ENCODE results near the gene OSBPL10. TPM values are rescaled to one million over a fixed set of nuclear protein-coding genes. Genes with fewer than 3 reads are reported as not detected.

Gene OSBPL10
- total and polyA plus RNA-seq, 2 of the 8 experiments (the other 6 are each of a cell fraction or from before 2014, with no cell fraction given), result 26.2 to 86.7 TPM

DNA sequence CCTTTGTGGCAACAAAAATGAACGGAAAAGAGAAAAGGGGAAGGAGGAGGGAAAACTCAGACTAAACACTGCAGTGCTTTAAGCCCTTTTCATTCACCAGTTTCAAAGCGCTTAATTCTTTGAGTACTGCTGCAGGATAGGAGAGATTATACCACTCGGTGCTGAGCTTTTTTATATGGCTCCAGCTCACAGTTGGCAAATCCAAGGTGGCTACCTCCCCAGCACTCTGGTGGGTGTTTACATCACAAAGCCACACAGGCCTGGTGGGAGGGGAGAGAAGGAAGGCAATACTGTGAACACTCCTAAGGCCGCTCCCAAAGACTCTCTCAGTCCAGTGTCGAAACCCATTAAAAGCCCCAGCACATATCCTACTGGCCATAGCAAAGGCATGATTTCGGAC, 256.9 kb downstream of the OSBPL10 start (continued):
- TF ChIP-seq NRF1 (IDR thresholded peaks at IDR 0.05; ENCODE audit: low read depth, low read length), result no peak
- no peak for TF ChIP-seq RBBP5 (IDR thresholded peaks at IDR 0.05; ENCODE audit: borderline replicate concordance, low read depth, low read length)
